ENCODE results near the gene SMG6.

DNA sequence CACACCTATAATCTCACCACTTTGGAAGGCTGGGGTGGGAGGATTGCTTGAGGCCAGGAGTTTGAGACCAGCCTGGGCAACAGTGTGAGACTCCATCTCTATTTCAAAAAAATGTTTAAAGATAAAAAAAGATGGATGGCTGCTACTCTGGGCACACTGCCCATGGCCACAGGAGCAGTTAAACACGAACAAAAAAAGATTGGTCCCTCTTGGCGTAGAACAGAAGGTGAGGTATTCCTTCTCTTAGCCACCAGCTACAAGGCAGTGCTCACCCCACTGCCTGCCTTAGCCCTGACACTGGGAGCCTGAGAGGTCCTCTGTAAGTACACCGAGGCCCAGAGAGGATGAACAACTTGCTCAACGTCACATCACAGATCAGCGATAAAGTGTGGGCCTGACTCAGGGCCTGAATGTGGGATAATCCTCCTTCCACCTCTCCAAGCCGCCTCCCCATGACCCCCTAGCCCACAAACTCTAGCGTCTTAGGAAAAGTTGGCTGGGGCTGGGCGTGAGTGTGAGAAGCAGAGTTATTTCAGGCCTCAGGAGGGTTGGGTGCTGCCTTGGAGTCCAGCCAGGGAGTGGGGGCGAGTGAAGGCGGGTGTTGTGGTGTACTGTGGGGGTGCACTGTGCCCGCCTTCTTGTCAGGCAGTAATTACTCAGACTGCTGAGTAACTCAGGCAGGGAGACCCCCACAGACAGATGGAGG lies 275.9 kb downstream of the SMG6 start:
- TF ChIP-seq, protein P1, sequence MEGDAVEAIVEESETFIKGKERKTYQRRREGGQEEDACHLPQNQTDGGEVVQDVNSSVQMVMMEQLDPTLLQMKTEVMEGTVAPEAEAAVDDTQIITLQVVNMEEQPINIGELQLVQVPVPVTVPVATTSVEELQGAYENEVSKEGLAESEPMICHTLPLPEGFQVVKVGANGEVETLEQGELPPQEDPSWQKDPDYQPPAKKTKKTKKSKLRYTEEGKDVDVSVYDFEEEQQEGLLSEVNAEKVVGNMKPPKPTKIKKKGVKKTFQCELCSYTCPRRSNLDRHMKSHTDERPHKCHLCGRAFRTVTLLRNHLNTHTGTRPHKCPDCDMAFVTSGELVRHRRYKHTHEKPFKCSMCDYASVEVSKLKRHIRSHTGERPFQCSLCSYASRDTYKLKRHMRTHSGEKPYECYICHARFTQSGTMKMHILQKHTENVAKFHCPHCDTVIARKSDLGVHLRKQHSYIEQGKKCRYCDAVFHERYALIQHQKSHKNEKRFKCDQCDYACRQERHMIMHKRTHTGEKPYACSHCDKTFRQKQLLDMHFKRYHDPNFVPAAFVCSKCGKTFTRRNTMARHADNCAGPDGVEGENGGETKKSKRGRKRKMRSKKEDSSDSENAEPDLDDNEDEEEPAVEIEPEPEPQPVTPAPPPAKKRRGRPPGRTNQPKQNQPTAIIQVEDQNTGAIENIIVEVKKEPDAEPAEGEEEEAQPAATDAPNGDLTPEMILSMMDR (IDR thresholded peaks at IDR 0.05): no peak
- no peak for TF ChIP-seq EZH2 (IDR thresholded peaks at IDR 0.05; ENCODE audit: borderline replicate concordance, insufficient read depth, low read depth, low read length, poor library complexity, severe bottlenecking)

Measured in B cell (primary cell).